Choroid plexus epithelial cell (primary cell): ENCODE results near the gene SYT13.

Source experiments
- DNase-seq: peaks from one replicate; pipeline ENCODE4 v3.0.0-alpha.2; 2010; ENCODE audit warnings: low read depth
- H3K4me3 ChIP-seq: 2 replicates; pipeline ENCODE4 v1.5.1; 2011; ENCODE audit warnings: low read depth, mild to moderate bottlenecking, control low read depth, low read length, moderate library complexity
- CTCF ChIP-seq: conservative IDR thresholded peaks from 2 replicates; pipeline ENCODE4 v1.5.1; 2011; ENCODE audit warnings: low read depth, mild to moderate bottlenecking, control low read depth, inconsistent platforms, low read length, moderate library complexity

SYT13 gene

GRCh38 chr11:45331839-45332238 lies 45.7 kb upstream of the SYT13 start:
- no peak for DNase-seq
- H3K4me3 ChIP-seq = no peak overlapping the region

GRCh38 chr11:45328726-45329125 lies 42.6 kb upstream of the SYT13 start:
- DNase-seq = no peak

More at GRCh38 chr11:45331839-45332238, 45.7 kb upstream of the SYT13 start:
- TF ChIP-seq CTCF = no peak

GRCh38 chr11:45324459-45324858 lies 38.3 kb upstream of the SYT13 start:
- H3K4me3 ChIP-seq = no peak overlapping the region
- no peak for TF ChIP-seq CTCF
- DNase-seq = no peak

More at GRCh38 chr11:45328726-45329125, 42.6 kb upstream of the SYT13 start:
- H3K4me3 ChIP-seq = no peak overlapping the region
- TF ChIP-seq CTCF = no peak

GRCh38 chr11:45323601-45324249 lies 37.6 kb upstream of the SYT13 start:
- TF ChIP-seq CTCF = no peak
- H3K4me3 ChIP-seq = no peak overlapping the region
- no peak for DNase-seq

GRCh38 chr11:45322891-45323600 lies 36.9 kb upstream of the SYT13 start:
- no peak for TF ChIP-seq CTCF
- DNase-seq = no peak

GRCh38 chr11:45322111-45322705 lies 36.1 kb upstream of the SYT13 start:
- no peak for DNase-seq
- TF ChIP-seq CTCF = no peak
- H3K4me3 ChIP-seq = no peak overlapping the region

More at GRCh38 chr11:45322891-45323600, 36.9 kb upstream of the SYT13 start:
- H3K4me3 ChIP-seq = no peak overlapping the region

GRCh38 chr11:45321669-45322068 lies 35.5 kb upstream of the SYT13 start:
- DNase-seq = no peak
- H3K4me3 ChIP-seq = no peak overlapping the region
- TF ChIP-seq CTCF = no peak
